Endothelial cell (in vitro differentiated cells): ENCODE data around the gene EGFL7. TPM values are rescaled to one million over a fixed set of nuclear protein-coding genes. Genes with fewer than 3 reads are reported as not detected.
A peak's percentile ranks its signal among the peaks of the same experiment; 100 is the strongest.

Experiments
- DNase-seq: peaks from one replicate; pipeline ENCODE4 v3.0.0; 2021; ENCODE audit warnings: low spot score
- H3K27ac Mint-ChIP-seq: one replicate; pipeline ENCODE4 v1.8.0; 2021; ENCODE audit warnings: mixed read lengths, inconsistent platforms; ENCODE audit not compliant: unreplicated experiment
- H3K27me3 Mint-ChIP-seq: one replicate; pipeline ENCODE4 v1.8.0; 2021; ENCODE audit warnings: mild to moderate bottlenecking, moderate library complexity, mixed read lengths, inconsistent platforms; ENCODE audit not compliant: unreplicated experiment
- H3K36me3 Mint-ChIP-seq: one replicate; pipeline ENCODE4 v1.8.0; 2021; ENCODE audit warnings: mild to moderate bottlenecking, low read depth, mixed read lengths, inconsistent platforms; ENCODE audit not compliant: unreplicated experiment
- H3K4me1 Mint-ChIP-seq: one replicate; pipeline ENCODE4 v1.8.0; 2021; ENCODE audit warnings: mild to moderate bottlenecking, mixed read lengths, inconsistent platforms; ENCODE audit not compliant: unreplicated experiment
- H3K4me3 Mint-ChIP-seq: one replicate; pipeline ENCODE4 v1.8.0; 2021; ENCODE audit warnings: mild to moderate bottlenecking, mixed read lengths, inconsistent platforms; ENCODE audit not compliant: unreplicated experiment
- H3K9me3 Mint-ChIP-seq: one replicate; pipeline ENCODE4 v1.8.0; 2021; ENCODE audit warnings: mixed read lengths, inconsistent platforms; ENCODE audit not compliant: unreplicated experiment
- total RNA-seq: library from RNA; stranded (reverse); fragmentation: NEBNext Ultra II Directional; extraction: Animal tissue kit (Norgen Biotek cat#: 25700); gene quantifications from one replicate; pipeline ENCODE4 v1.2.1, GENCODE V29; 2021; ENCODE audit not compliant: unreplicated experiment
- TF ChIP-seq, protein P1 (sequence below): fragments of 200-600 bp; sonication (generic); IDR thresholded peaks from one replicate; pipeline ENCODE4 v1.5.0; 2021; ENCODE audit warnings: antibody characterized with exemption; ENCODE audit not compliant: unreplicated experiment

Gene EGFL7
- total RNA-seq, 1 donor from 2014 or later: 945 TPM

GRCh38 chr9:136694163-136694871, 31.6 kb downstream of the EGFL7 start:
- Mint-ChIP-seq H3K27me3 (peaks cover 5% of the 10 kb centered on the region), H3K36me3 (no peaks in the 10 kb centered on the region), H3K4me1 (peaks cover 19% of the 10 kb centered on the region), H3K9me3 (no peaks in the 10 kb centered on the region), H3K4me3 (no peak overlapping the region), H3K27ac (no peak overlapping the region)
- DNase-seq: peak; percentile 85
- TF ChIP-seq, protein P1, sequence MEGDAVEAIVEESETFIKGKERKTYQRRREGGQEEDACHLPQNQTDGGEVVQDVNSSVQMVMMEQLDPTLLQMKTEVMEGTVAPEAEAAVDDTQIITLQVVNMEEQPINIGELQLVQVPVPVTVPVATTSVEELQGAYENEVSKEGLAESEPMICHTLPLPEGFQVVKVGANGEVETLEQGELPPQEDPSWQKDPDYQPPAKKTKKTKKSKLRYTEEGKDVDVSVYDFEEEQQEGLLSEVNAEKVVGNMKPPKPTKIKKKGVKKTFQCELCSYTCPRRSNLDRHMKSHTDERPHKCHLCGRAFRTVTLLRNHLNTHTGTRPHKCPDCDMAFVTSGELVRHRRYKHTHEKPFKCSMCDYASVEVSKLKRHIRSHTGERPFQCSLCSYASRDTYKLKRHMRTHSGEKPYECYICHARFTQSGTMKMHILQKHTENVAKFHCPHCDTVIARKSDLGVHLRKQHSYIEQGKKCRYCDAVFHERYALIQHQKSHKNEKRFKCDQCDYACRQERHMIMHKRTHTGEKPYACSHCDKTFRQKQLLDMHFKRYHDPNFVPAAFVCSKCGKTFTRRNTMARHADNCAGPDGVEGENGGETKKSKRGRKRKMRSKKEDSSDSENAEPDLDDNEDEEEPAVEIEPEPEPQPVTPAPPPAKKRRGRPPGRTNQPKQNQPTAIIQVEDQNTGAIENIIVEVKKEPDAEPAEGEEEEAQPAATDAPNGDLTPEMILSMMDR: peak; percentile 47

- no peak overlapping the region for H3K27ac Mint-ChIP-seq
- DNase-seq: no peak
- H3K36me3 Mint-ChIP-seq: no peaks in the 10 kb centered on the region
- peaks cover 19% of the 10 kb centered on the region for H3K4me1 Mint-ChIP-seq
- TF ChIP-seq, protein P1: no peak
- no peaks in the 10 kb centered on the region for H3K9me3 Mint-ChIP-seq
- no peak overlapping the region for H3K4me3 Mint-ChIP-seq
- peaks cover 4% of the 10 kb centered on the region for H3K27me3 Mint-ChIP-seq
Measured at GRCh38 chr9:136694872-136695247, 32.1 kb downstream of the EGFL7 start.

- no peak for DNase-seq
- peaks cover 3% of the 10 kb centered on the region for H3K27me3 Mint-ChIP-seq
- H3K4me3 Mint-ChIP-seq: no peak overlapping the region
- H3K27ac Mint-ChIP-seq: no peak overlapping the region
- H3K9me3 Mint-ChIP-seq: no peaks in the 10 kb centered on the region
- TF ChIP-seq, protein P1: no peak
- peaks cover 22% of the 10 kb centered on the region for H3K4me1 Mint-ChIP-seq
- H3K36me3 Mint-ChIP-seq: no peaks in the 10 kb centered on the region
Measured at GRCh38 chr9:136695435-136695895, 32.7 kb downstream of the EGFL7 start.

DNA sequence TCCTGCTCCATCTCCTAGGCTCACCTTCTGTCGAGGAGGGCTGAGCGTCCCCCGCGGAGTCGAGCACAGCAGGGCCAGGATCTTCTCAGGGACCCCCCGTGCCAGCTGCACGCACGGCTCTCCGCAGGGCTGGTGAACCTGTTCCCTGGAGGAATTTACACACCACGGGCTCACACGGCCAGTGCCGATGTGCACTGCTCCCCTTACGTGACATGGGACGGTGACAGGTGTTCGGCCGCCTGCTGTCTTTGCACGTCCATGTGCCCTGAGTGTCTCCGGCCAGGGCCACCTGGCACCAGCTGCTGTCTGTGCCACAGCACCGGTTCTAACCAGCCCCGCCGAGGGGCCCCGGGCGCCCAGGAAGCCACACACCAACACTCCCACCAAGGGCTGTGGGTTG, 33.2 kb downstream of the EGFL7 start:
- no peak overlapping the region for H3K27ac Mint-ChIP-seq
- H3K4me3 Mint-ChIP-seq: no peak overlapping the region
- H3K9me3 Mint-ChIP-seq: no peaks in the 10 kb centered on the region
- peaks cover 5% of the 10 kb centered on the region for H3K27me3 Mint-ChIP-seq
- H3K4me1 Mint-ChIP-seq: peaks cover 23% of the 10 kb centered on the region
- H3K36me3 Mint-ChIP-seq: no peaks in the 10 kb centered on the region
- no peak for DNase-seq
- TF ChIP-seq, protein P1: no peak

GRCh38 chr9:136696502-136696901, 33.8 kb downstream of the EGFL7 start:
- H3K27me3 Mint-ChIP-seq: peaks cover 5% of the 10 kb centered on the region
- no peaks in the 10 kb centered on the region for H3K9me3 Mint-ChIP-seq
- no peak overlapping the region for H3K4me3 Mint-ChIP-seq
- TF ChIP-seq, protein P1: no peak
- peak; percentile 8 for DNase-seq
- H3K36me3 Mint-ChIP-seq: no peaks in the 10 kb centered on the region
- H3K27ac Mint-ChIP-seq: no peak overlapping the region
- H3K4me1 Mint-ChIP-seq: peaks cover 29% of the 10 kb centered on the region
